ENCODE data around the gene ATP1A4. TPM values are rescaled to one million over a fixed set of nuclear protein-coding genes. Genes with fewer than 3 reads are reported as not detected.

The ATP1A4 gene
- total and polyA plus RNA-seq, 4 donors, result not detected

- WGBS, result 19% methylated on average over 1 of the region's 1 CpG
- H3K27ac ChIP-seq (ENCODE audit: low read depth in 1 of 2, low read length in 2 of 2), result no peak overlapping the region
- no peaks in the 10 kb centered on the region for H3K36me3 ChIP-seq (ENCODE audit: control insufficient read depth in 4 of 4, insufficient read depth in 3 of 4, low read depth in 1 of 4, low read length in 3 of 4)
- DNase-seq (ENCODE audit: low spot score), result no peak
- no peak overlapping the region for H3K9ac ChIP-seq (ENCODE audit: low read depth in 1 of 2, low read length in 2 of 2)
- H3K4me3 ChIP-seq (ENCODE audit: low read depth in 1 of 3, low read length in 3 of 3), result no peak overlapping the region
- no peaks in the 10 kb centered on the region for H3K4me1 ChIP-seq (ENCODE audit: control insufficient read depth in 4 of 4, insufficient read depth in 4 of 4, low read length in 3 of 4)
- TF ChIP-seq GABPA (IDR thresholded peaks at IDR 0.05 in 1 of 2, conservative IDR thresholded peaks at IDR 0.05 in 1 of 2) (no peak), FOXA1 (IDR thresholded peaks at IDR 0.05) (no peak), CTCF (IDR thresholded peaks at IDR 0.05; ENCODE audit: low read depth, low read length, missing input control) (no peak), RAD21 (IDR thresholded peaks at IDR 0.05) (no peak), YY1 (IDR thresholded peaks at IDR 0.05) (no peak), REST (IDR thresholded peaks at IDR 0.05) (no peak), EGR1 (IDR thresholded peaks at IDR 0.05; ENCODE audit: low read depth in 2 of 2) (no peak), HNF4G (IDR thresholded peaks at IDR 0.05) (no peak), ZBTB33 (IDR thresholded peaks at IDR 0.05) (no peak)
- H3K27me3 ChIP-seq (ENCODE audit: control insufficient read depth in 4 of 4, insufficient read depth in 4 of 4, low read length in 3 of 4), result peaks cover 0 to 2% (median 0%) of the 10 kb centered on the region in 4 donors
- H3K9me3 ChIP-seq (ENCODE audit: control insufficient read depth in 4 of 4, low read length in 3 of 4), result no peaks in the 10 kb centered on the region
Measured at GRCh38 chr1:160117300-160117699, 34.1 kb upstream of the ATP1A4 start.

- DNase-seq (ENCODE audit: low spot score), result no peak
- H3K36me3 ChIP-seq (ENCODE audit: control insufficient read depth in 4 of 4, insufficient read depth in 3 of 4, low read depth in 1 of 4, low read length in 3 of 4), result no peaks in the 10 kb centered on the region
- no peaks in the 10 kb centered on the region for H3K4me1 ChIP-seq (ENCODE audit: control insufficient read depth in 4 of 4, insufficient read depth in 4 of 4, low read length in 3 of 4)
- H3K9ac ChIP-seq (ENCODE audit: low read depth in 1 of 2, low read length in 2 of 2), result no peak overlapping the region
- H3K27me3 ChIP-seq (ENCODE audit: control insufficient read depth in 4 of 4, insufficient read depth in 4 of 4, low read length in 3 of 4), result peaks cover 0 to 2% (median 0%) of the 10 kb centered on the region in 4 donors
- TF ChIP-seq JUND (IDR thresholded peaks at IDR 0.05), result no peak
- TF ChIP-seq ZBTB33 (IDR thresholded peaks at IDR 0.05), result no peak
- no peak for TF ChIP-seq TAF1 (conservative IDR thresholded peaks at IDR 0.05)
- TF ChIP-seq RAD21 (IDR thresholded peaks at IDR 0.05), result no peak
- no peak for TF ChIP-seq CTCF (IDR thresholded peaks at IDR 0.05; ENCODE audit: low read depth, low read length, missing input control)
- no peak for TF ChIP-seq REST (IDR thresholded peaks at IDR 0.05)
- no peak for TF ChIP-seq ATF3 (IDR thresholded peaks at IDR 0.05)
- 49% methylated on average over 8 of the region's 8 CpGs for WGBS
- no peaks in the 10 kb centered on the region for H3K9me3 ChIP-seq (ENCODE audit: control insufficient read depth in 4 of 4, low read length in 3 of 4)
- H3K4me3 ChIP-seq (ENCODE audit: low read depth in 1 of 3, low read length in 3 of 3), result no peak overlapping the region
- no peak overlapping the region for H3K27ac ChIP-seq (ENCODE audit: low read depth in 1 of 2, low read length in 2 of 2)
Measured at GRCh38 chr1:160117709-160118183, 33.7 kb upstream of the ATP1A4 start.
